HepG2 (cell line): ENCODE results near the gene CCNL1. TPM values are rescaled to one million over a fixed set of nuclear protein-coding genes. Genes with fewer than 3 reads are reported as not detected.
A peak's percentile ranks its signal among the peaks of the same experiment; 100 is the strongest.

Source experiments
- NR2F1 ChIP-seq, 2 experiments: fragments of 450-650 bp in 1 of 2; formaldehyde crosslinking in 1 of 2; IDR thresholded peaks; 2 replicates each; pipeline versions ENCODE4 v1.5.0 to v1.6.1; 2016 to 2020; ENCODE audit warnings: mild to moderate bottlenecking in 1 of 2, missing compliant biosample characterization in 1 of 2, missing genetic modification reagents in 1 of 2, moderate library complexity in 1 of 2
- RFX3 ChIP-seq: IDR thresholded peaks from 2 replicates; pipeline ENCODE4 v1.6.1; 2016; ENCODE audit warnings: missing biosample characterization, missing genetic modification reagents
- SIX1 ChIP-seq: sonication (generic); formaldehyde crosslinking; IDR thresholded peaks from 2 replicates; pipeline ENCODE4 v1.4.0; 2020; ENCODE audit warnings: missing genetic modification reagents, borderline replicate concordance
- SMARCC2 ChIP-seq: fragments of 450-650 bp; IDR thresholded peaks from 2 replicates; pipeline ENCODE4 v1.6.1; 2017; ENCODE audit warnings: antibody characterized with exemption, mild to moderate bottlenecking
- SOX6 ChIP-seq, 2 experiments: fragments of 450-650 bp in 1 of 2; sonication (generic) in 1 of 2; formaldehyde crosslinking in 1 of 2; IDR thresholded peaks; 2 replicates each; pipeline versions ENCODE4 v1.4.0 to v1.6.1; 2017 to 2020; ENCODE audit warnings: antibody characterized with exemption in 1 of 2, mild to moderate bottlenecking in 1 of 2, missing genetic modification reagents in 1 of 2
- TEAD2 ChIP-seq: sonication (generic); formaldehyde crosslinking; IDR thresholded peaks from 2 replicates; pipeline ENCODE4 v1.9.0; 2021; ENCODE audit warnings: missing genetic modification reagents
- TFAP4 ChIP-seq: sonication (generic); IDR thresholded peaks from 2 replicates; pipeline ENCODE4 v1.6.1; 2016; ENCODE audit warnings: low read depth, borderline replicate concordance
- ZBTB42 ChIP-seq: sonication (generic); formaldehyde crosslinking; IDR thresholded peaks from 2 replicates; pipeline ENCODE4 v1.5.0; 2020; ENCODE audit warnings: mild to moderate bottlenecking, missing genetic modification reagents
- ZBTB7B ChIP-seq: sonication (generic); formaldehyde crosslinking; IDR thresholded peaks from 2 replicates; pipeline ENCODE4 v1.4.0; 2020; ENCODE audit warnings: missing genetic modification reagents
- ZNF407 ChIP-seq: sonication (generic); formaldehyde crosslinking; IDR thresholded peaks from one replicate; pipeline ENCODE4 v1.5.1; 2020; ENCODE audit warnings: mild to moderate bottlenecking, missing genetic modification reagents; ENCODE audit errors: not compliant biosample characterization
- ZNF451 ChIP-seq: sonication (generic); formaldehyde crosslinking; IDR thresholded peaks from 2 replicates; pipeline ENCODE4 v1.5.0; 2020; ENCODE audit warnings: mild to moderate bottlenecking, missing genetic modification reagents
- ZNF691 ChIP-seq: sonication (generic); formaldehyde crosslinking; IDR thresholded peaks from 2 replicates; pipeline ENCODE4 v1.4.0; 2020; ENCODE audit warnings: missing genetic modification reagents, low read depth, mild to moderate bottlenecking, borderline replicate concordance
- ZNF777 ChIP-seq: sonication (generic); formaldehyde crosslinking; IDR thresholded peaks from 2 replicates; pipeline ENCODE4 v1.4.0; 2020; ENCODE audit warnings: missing genetic modification reagents
- ZNF850 ChIP-seq: sonication (generic); formaldehyde crosslinking; conservative IDR thresholded peaks from 2 replicates; pipeline ENCODE4 v1.9.0; 2021; ENCODE audit warnings: mild to moderate bottlenecking, missing genetic modification reagents
- polyA plus RNA-seq, 8 experiments: library from polyadenylated mRNA; depleted of rRNA in 3 of 8; stranded (reverse) in 7 of 8; unstranded in 1 of 8; fragments of >200 nt; fragmentation: Illumina TruSeq in 4 of 8; extraction: Trizol in 4 of 8; gene quantifications; 2 replicates each; pipeline versions ENCODE4 v1.2.1 to v1.2.3, GENCODE V29; 2011 to 2016; ENCODE audit warnings: low read depth in 4 of 8, missing spikeins in 1 of 8, mixed read lengths in 1 of 8; ENCODE audit not compliant: insufficient read depth in 1 of 8
- total RNA-seq, 5 experiments: library from RNA; depleted of rRNA; stranded (reverse); fragments of >200 nt; fragmentation: Illumina TruSeq; extraction: Trizol; gene quantifications; 2 replicates each; pipeline ENCODE4 v1.2.3, GENCODE V29; 2016; ENCODE audit warnings: low read depth in 1 of 5
- TF ChIP-seq, protein P1 (sequence below): sonication (generic); formaldehyde crosslinking; IDR thresholded peaks from 2 replicates; pipeline ENCODE4 v1.5.1; 2020; ENCODE audit warnings: mild to moderate bottlenecking, moderate library complexity, missing genetic modification reagents
- TF ChIP-seq, protein P2 (sequence below): fragments of 450-650 bp; IDR thresholded peaks from 2 replicates; pipeline ENCODE4 v1.6.1; 2016

Gene CCNL1
- total and polyA plus RNA-seq, 2 of the 13 experiments (the other 11 are each of a cell fraction or from before 2014, with no cell fraction given) = 151 to 303 TPM

DNA sequence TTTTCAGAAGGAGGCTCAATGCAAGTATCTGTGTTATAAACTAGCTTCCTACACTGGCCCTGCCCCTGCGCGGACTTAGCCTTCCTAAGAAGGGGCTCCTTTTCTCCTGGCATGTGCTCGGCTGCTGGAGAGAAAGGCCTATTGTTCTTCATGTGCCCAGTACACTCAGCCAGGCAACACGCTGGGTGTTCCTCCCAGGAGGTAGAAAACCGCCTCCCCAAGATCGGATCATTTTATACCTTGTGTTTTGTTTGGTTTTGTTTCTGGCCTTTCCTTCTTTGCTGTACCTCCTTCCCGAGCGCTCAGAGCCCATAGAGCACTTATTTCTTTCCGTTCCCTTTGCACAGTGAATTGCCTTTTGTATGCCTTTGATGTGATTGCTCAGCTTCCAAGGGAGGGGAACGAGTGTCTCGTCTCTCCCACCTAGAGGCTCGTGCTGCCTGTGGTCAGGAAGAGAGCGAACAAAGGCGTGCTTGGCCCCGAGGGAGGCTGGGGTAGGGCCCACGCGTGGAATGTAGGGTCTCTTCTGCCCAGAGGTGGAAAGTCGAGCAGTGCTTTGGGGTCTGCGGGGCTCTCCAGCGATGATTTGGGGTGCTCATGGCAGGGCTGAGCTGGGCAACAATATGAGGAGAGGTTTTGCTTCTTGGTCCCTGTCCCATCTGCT lies 30.0 kb downstream of the CCNL1 start (continued):
- TF ChIP-seq TEAD2 (CRISPR knock-in tag) (no peak), SOX6 (IDR thresholded peaks at IDR 0.05) (no peak), SOX6 (CRISPR knock-in tag; IDR thresholded peaks at IDR 0.05) (peak; percentile 68), ZNF691 (no peak), ZNF850 (CRISPR knock-in tag) (no peak), RFX3 (CRISPR knock-in tag) (no peak), TFAP4 (no peak), ZBTB7B (CRISPR knock-in tag) (no peak), SIX1 (CRISPR knock-in tag) (peak; percentile 24; the same call in 1 of the 2 replicates), ZNF407 (CRISPR knock-in tag) (peak; percentile 14), ZNF777 (CRISPR knock-in tag) (no peak), ZNF451 (peak; percentile 10; the same call in 1 of the 2 replicates), ZBTB42 (CRISPR knock-in tag) (no peak), NR2F1 (CRISPR knock-in tag; IDR thresholded peaks at IDR 0.05) (no peak), SMARCC2 (no peak)
- TF ChIP-seq, protein P1, sequence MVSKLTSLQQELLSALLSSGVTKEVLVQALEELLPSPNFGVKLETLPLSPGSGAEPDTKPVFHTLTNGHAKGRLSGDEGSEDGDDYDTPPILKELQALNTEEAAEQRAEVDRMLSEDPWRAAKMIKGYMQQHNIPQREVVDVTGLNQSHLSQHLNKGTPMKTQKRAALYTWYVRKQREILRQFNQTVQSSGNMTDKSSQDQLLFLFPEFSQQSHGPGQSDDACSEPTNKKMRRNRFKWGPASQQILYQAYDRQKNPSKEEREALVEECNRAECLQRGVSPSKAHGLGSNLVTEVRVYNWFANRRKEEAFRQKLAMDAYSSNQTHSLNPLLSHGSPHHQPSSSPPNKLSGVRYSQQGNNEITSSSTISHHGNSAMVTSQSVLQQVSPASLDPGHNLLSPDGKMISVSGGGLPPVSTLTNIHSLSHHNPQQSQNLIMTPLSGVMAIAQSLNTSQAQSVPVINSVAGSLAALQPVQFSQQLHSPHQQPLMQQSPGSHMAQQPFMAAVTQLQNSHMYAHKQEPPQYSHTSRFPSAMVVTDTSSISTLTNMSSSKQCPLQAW (CRISPR knock-in tag) = peak; percentile 58
- TF ChIP-seq, protein P2, sequence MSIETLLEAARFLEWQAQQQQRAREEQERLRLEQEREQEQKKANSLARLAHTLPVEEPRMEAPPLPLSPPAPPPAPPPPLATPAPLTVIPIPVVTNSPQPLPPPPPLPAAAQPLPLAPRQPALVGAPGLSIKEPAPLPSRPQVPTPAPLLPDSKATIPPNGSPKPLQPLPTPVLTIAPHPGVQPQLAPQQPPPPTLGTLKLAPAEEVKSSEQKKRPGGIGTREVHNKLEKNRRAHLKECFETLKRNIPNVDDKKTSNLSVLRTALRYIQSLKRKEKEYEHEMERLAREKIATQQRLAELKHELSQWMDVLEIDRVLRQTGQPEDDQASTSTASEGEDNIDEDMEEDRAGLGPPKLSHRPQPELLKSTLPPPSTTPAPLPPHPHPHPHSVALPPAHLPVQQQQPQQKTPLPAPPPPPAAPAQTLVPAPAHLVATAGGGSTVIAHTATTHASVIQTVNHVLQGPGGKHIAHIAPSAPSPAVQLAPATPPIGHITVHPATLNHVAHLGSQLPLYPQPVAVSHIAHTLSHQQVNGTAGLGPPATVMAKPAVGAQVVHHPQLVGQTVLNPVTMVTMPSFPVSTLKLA = no peak
